Activated naive CD4-positive, alpha-beta T cell (primary cell): ENCODE measurements around the gene JAKMIP1.

ENCODE experiments used
- DNase-seq, 4 experiments: peaks; one replicate each; lab custom pipeline; 2025; lab: John Stamatoyannopoulos, UW

The JAKMIP1 gene

DNA sequence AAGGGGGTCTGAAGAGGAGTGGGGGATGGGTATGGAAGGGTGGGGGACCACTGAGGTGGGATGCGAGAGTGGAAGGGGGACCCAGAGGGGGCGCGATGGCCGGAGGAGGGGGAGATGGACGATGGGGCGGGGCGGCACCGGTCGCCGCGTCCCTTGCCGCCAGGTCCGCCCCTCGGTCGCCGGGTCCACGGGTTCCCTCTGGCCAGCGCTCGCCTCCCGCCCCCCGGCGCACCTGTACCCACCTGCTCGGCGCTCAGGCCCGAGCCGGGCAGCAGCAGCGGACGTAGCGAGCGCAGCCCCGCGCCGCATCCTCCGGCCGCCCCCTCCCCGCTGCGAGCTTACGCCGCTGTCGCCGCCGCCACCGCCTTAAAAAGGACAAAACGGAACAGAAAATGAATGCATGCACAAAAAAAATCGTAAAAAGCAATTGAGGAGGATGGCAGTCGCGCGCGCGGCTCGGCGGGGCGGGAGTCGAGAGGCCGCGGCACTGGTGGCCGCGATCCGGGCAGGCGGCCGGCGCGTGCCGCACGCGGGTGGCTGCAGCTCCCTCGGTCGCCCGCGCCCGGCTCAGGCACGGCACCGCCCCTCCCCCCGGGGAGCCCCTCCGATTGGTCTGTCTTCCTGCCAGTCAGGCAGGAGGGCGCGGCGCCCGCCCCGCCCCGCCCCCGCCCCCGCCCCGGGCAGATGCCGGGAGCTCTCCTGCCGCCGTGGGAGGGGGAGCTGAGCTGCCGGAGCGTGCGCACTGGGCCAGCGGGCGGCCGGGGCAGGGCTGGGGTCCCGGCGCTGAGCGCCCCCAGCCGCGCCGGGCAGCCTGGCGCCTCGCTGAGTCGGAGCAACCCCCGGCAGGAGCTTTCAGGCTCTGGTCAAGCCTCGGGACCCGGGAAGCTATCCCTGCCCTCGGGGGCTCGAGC, at the start of gene JAKMIP1:
JAKMIP1 (minus strand) TSS at position 539 of the 911 bp plus-strand sequence. CDS start 87,699 bp downstream, outside the sequence.
- peak; percentile 14 to 52 (median 40) for DNase-seq

GRCh38 chr4:6248394-6248793, 48.0 kb upstream of the JAKMIP1 start:
- no peak for DNase-seq

DNA sequence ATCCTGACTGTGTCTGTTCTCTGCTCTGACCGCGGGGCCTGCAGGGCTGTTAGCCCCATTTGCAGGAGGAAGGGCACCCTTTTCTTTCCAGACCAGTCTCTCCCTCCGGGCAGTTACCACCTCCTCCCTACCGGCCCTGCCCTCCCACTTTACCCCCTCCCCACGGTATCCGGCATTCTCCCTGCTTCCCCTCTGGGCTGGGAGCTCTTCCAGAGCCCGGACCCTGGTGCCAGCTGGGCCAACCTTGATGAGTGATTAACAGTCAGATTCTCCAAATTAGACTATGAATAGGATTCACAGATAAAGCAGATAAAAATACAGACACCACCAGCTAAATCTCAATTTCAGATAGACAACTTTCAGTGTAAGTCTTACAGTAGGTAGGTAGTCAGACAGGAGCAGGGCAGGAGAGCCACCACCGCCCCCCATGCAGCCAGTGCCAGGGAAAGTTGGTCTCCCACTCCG, 45.9 kb upstream of the JAKMIP1 start:
- no peak for DNase-seq

DNA sequence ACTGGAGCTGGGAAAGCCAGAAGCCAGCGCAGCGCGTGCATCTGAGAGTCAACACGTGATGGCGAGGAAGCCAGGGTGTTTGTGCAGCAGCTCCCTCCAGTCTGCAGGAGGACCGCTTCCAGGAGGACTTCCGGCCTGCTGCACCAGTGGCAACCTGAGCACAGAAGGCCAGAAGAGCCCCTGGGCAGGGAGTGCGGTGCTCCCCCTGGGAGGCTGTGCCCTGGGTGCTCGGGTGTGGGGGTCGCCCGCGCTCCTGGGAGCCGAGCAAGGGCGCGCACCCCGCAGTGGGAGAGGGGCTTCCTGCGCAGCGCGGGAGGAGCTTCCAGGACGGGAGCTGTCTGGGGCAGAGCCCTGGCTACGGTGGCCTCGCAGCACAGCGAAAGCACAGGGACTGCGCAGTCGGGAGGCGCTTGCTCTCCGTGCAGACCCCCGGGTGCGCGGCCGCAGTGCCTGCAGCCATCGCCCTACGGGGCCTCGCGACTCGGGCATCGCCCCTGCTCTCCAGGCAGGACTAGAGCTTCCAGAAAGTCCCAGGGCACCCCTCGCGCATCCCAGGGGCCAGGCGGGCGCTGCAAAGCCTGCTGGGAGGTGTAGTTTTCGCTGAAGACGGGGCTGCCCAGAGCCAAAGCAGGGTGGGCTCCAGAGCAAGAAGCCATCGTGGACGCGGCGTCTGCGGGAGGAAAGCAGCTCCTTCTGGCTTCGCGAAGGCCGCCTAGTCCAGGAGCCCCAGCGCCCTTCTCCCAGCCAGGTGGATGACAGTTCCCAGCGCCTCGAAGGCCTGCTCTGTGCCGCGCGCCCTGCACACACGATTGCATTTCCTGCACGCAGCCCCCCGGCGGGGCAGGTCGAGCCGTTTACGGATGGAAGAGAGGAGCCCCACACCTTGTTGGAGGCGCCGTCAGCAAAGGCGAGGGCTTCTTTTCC, 45.2 kb upstream of the JAKMIP1 start:
- no peak for DNase-seq

- DNase-seq: no peak
These were observed 42.1 kb upstream of the JAKMIP1 start for GRCh38 chr4:6242271-6243029.

DNA sequence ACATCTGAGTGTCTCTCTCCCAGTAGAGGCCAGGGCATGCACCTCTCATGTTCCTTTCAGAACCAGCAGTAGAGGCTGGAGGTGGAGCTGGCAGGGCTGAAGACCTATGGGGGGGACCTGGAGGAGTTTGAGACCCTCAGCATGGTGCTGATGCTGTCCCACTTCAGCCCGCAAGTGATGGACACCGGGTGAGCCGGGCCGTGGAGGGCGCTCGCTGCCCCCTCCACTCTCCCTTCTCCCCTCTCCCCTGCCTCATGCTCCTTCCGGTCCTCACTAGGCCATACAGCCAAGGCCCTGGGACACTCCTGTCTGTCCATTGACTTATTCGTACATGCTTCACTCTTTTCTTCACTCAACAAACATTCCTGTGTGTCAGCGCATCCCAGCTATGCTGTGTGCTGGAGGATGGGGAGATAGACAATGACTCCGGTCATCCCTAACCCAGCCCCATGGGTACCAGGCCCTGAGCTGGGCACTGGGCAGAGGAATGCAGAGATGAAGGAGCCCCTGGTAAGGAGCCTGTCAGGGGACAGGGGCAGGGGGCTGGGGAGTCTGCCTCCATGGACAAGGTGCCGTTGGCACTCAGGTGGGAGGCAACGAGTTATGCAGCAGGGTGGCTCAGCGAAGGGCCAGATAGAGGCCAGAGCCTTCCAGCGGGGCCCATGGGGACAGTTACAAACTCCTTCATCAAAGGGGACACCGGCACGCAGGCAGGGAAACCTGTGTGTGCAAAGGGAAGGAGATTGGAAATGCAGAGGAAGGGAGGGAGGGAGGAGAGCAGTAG, 40.9 kb upstream of the JAKMIP1 start:
- DNase-seq: no peak

DNA sequence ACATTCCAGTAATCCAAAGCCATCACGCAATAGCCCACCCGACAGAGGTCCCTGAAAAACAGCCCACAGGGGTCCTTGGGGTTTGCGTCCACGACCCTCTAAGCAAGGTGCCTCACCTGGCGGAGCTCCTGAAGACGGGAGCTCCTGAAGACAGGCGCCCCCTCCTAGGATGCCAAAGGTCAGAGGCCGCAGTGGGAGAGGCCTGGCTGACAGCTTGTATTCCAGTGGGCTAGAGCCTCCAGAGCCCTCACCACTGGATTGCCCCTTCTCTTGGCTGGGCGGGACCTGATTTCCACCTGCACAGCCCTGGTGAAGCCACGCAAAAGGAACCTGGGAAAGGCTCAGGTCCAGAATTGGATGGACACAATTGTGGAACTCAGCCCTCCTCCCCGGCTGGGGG, 39.6 kb upstream of the JAKMIP1 start:
- no peak for DNase-seq

DNA sequence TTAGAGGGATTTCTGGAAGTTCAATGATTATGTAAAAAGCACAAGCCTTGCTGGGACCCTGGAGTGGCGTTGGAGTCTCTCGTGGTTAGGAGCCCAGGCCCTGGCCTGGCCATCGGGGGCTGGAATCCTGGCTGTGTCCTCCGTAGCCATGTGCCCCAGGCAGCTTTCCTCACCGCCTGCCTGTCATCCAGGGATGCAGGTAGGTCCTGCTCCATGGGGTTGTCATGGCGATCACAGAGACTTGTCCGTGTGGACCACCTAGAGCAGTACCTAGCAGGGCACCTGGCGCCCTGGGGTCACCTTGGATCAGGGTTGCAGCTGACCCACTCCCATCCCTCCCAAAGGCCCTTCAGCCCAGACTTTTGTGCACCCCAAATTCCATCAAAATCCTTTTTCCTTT, 39.1 kb upstream of the JAKMIP1 start:
- DNase-seq: no peak

DNA sequence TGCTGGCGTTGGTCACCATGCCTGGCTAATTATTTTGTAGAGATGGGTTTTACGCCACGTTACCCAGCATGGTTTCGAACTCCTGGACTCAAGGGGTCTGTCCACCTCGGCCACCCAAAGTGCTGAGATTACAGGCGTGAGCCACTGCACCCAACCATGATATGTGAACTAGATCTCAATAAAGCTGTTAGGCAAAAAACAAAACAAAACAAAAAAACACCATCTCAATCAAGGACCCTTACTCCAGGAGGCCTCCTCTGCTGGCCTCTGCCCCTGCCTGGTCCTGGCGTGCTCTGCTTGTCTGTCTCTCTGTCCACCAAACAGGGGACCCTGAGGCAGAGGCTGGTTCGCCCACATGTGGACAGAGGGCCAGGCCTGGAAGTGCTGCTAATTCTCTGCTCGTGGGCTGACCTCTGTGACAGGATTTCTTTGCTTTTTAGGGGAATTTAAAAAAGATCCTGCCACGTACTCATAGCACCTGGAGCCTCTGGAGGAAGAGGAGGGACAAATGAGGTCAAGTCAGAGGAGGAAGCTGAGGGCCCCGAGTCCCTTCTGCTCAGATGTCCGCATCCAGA, 36.6 kb upstream of the JAKMIP1 start:
- no peak for DNase-seq

- DNase-seq: no peak
These were observed 35.7 kb upstream of the JAKMIP1 start for GRCh38 chr4:6235901-6236640.

GRCh38 chr4:6235012-6235411, 34.7 kb upstream of the JAKMIP1 start:
- DNase-seq: no peak

- DNase-seq: no peak
These were observed 33.6 kb upstream of the JAKMIP1 start for GRCh38 chr4:6233929-6234328.

DNA sequence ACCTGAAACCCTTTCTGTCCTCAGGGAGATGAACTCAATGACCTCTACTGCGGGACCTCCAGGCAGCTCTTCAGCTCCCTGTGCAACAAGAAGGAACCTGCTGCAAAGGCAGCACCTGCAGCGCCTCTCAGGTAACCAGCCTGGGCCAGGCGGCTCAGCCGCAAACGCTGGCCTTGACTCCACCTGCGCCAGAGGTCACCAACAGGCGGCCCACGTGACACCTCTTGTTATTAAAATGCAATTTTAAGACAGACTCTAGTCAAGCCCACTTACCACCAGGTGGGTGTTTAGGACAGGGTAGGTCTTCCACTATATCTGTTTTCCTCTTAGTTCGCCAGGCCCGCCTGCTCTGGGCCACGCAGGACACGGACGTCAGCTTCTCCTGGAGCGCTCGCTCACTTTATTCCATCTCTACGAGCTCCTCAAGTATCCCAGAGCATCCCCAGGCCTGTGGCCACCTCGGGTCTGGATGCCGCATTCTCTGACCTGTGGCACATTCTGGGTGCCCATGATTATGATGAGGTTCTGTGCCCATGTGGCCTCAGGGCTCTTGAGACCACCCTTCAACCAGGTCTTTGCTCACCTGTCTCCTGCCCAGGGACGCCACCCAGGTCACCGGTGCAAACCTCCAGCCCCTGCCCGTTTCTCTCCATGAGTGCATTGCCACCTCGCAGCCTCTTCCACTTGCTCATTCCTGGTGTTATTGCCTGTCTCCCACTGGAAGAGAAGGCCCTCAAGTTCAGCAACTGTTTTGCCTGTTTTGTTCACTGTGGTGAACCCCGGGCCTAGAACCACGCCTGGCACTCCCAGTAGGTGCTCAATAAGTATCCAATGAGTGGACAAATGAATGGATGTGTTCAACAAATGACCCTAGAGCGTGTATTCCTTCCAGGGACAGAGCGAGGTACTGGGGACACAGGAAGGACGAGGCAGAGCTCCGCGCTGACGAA, 32.8 kb upstream of the JAKMIP1 start:
- DNase-seq: no peak

DNA sequence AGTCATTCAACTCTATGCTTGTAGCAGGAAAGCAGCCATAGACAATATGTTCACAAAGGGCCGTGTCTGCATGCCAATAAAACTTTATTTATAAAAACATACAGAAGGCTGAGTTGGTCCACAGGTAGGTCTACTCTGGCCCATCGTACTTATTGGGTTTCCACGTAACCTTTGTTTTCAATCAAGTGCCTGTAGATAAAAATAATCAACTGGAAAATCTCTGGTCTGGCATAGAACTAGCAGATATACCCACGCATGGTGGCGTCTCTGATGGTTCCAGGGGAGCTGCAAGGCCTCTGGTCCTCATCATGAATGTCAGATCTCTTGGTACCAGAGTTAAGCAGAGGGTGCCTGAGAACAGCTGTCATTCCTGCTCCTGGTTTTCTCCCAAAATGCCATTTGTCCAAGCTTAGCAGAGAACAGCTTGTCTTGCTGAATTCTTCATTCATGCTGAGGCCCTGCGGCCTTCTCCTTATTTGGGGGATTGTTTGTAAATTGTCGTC, 31.4 kb upstream of the JAKMIP1 start:
- no peak for DNase-seq

GRCh38 chr4:6230827-6231662, 30.7 kb upstream of the JAKMIP1 start:
- DNase-seq: no peak

- no peak for DNase-seq
These were observed 30.1 kb upstream of the JAKMIP1 start for GRCh38 chr4:6230502-6230785.

DNA sequence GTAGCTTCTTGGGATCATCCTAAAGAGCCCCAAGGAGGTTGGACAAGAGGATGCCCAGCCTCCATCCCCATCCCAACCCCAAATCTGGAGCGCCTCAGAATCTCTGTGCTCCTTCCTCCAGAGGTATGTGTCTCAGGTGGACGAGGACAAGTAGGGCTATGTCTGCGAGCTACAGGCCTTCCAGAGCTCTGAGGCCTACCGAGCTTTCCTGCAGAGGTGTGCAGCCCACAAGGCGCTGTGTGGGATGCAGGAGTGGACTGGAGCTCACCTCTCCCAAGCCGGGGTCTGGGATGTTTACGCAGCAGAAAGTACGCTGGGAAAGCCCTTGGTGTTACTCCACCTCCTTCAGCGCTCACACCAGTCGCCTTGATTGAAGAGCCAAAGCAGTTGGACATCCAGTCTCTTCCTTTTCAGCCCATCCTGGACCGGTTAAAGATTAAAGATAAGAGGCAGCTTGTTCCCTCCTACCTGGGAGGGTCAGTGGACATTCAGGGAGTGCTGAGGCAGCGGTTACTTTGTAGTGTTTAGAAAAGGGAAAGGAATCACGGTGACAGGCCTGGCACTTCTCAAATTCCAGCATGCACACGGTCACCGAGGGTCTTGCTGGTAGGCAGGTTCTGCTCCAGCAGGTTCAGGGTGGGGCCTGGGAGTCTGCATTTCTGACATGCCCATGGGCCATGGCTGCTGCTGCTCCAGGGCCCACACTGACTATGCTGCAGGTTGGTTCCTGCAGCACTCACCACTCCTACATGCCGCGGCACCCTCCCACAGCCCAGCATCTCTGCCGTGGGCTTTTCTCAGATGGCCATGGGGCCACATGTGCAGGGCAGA, 29.5 kb upstream of the JAKMIP1 start:
- no peak for DNase-seq
